ENCODE measurements around the gene ACVR1C.

- no peak for TF ChIP-seq CTCF (IDR thresholded peaks at IDR 0.05)
- TF ChIP-seq POLR2A (IDR thresholded peaks at IDR 0.05) = no peak
Observed at GRCh38 chr2:157506586-157506985, 122.1 kb downstream of the ACVR1C start.

Data from right lobe of liver (tissue), 4 donors.